ENCODE results near the gene MYO15A.
A peak's percentile ranks its signal among the peaks of the same experiment; 100 is the strongest.
"Not testable (repeated sequence)": the region's sequence is repeated elsewhere in the genome, so short reads cannot be mapped to it uniquely, and the experiment has no call there.

The MYO15A gene

DNA sequence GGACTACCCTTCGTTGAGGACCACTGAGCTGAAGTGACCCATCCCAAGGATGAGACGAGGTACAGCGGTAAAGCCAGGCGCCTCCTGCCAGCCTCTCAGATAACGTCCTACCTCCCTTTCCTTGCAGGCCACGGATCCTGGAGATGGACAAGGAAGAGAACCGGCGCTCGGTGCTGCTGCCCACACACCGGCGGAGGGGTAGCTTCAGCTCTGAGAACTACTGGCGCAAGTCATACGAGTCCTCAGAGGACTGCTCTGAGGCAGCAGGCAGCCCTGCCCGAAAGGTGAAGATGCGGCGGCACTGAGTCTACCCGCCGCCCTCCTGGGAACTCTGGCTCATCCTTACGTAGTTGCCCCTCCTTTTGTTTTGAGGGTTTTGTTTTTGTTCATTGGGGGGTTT, 99.5 kb downstream of the MYO15A start:
- no peak for TF ChIP-seq ZNF274 (IDR thresholded peaks at IDR 0.05; ENCODE audit: low read depth, low read length)

DNA sequence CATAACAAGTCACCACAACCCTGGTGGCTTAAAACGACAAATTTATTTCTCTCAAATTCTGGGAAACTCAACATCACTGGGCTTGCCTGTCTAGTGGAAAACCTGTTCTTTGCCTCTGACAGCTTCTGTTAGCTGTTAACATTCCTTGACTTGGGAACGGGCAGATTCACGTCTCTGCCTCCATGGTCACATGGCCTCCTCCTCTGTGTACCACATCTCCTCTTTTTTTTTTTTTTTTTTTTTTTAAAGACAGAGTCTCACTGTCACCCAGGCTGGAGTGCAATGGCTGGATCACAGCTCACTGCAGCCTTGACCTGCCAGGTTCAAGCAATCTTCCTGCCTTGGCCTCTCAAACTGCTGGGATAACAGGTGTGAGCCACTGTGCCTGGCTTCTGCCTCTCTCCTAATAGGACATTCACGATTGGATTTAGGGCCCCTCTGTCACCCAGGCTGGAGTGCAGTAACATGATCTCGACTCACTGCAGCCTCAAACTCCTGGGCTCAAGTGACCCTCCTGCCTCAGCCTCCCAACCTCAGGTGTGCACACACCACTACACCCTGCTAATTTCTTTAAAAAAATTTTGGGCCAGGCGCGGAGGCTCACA, 105.2 kb downstream of the MYO15A start:
- no peak for TF ChIP-seq ZNF274 (IDR thresholded peaks at IDR 0.05; ENCODE audit: low read depth, low read length)

More for the DNA sequence above, 99.5 kb downstream of the MYO15A start:
- H3K4me3 ChIP-seq (ENCODE audit: low read length) = no peak overlapping the region

DNA sequence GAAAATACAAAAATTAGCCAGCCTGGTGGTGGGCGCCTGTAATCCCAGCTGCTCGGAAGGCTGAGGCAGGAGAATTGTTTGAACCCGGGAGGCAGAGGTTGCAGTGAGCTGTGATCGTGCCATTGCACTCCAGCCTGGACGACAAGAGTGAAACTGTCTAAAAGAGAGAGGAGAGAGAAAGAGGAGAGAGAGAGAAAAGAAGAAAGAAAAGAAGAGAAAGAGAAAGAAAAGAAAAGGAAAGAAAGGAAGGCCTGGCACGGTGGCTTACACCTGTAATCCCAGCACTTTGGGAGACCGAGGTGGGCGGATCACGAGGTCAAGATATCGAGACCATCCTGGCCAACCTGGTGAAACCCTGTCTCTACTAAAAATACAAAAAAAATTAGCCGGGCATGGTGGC, 108.3 kb downstream of the MYO15A start:
- H3K4me3 ChIP-seq (ENCODE audit: low read length) = not testable (repeated sequence)

More for the DNA sequence above, 105.2 kb downstream of the MYO15A start:
- no peak overlapping the region for H3K4me3 ChIP-seq (ENCODE audit: low read length)

DNA sequence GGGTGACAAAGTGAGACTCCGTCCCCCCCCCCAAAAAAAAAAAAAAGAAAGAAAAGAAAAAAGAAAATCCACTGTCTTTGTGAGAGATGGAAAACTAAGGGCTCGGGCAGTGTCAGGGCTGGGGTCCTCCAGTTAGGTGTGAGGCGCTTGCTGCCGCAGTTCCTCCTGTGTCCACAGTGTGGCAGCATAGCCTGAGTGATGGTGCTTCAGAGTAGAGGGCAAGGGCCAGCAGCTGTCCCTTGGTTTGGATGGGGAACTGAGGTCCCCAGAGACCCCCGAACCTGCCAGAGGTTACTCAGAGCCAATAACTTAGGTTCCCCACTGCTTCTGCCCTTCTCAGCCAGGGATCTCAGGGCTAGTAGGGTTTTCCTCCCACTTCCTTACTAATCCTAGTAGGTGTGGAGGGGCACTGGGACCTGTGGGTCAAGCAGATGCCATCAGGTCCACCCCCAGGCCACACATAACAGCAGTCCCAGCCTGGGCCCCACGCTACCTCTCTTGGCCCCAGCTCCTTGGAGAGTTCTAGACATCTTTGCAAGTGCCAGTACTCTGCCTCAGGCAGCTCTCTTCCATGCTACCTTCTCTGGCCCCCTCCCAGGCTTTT, 109.0 kb downstream of the MYO15A start:
- H3K4me3 ChIP-seq (ENCODE audit: low read length) = no peak overlapping the region
- TF ChIP-seq ZNF274 (IDR thresholded peaks at IDR 0.05; ENCODE audit: low read depth, low read length) = no peak

DNA sequence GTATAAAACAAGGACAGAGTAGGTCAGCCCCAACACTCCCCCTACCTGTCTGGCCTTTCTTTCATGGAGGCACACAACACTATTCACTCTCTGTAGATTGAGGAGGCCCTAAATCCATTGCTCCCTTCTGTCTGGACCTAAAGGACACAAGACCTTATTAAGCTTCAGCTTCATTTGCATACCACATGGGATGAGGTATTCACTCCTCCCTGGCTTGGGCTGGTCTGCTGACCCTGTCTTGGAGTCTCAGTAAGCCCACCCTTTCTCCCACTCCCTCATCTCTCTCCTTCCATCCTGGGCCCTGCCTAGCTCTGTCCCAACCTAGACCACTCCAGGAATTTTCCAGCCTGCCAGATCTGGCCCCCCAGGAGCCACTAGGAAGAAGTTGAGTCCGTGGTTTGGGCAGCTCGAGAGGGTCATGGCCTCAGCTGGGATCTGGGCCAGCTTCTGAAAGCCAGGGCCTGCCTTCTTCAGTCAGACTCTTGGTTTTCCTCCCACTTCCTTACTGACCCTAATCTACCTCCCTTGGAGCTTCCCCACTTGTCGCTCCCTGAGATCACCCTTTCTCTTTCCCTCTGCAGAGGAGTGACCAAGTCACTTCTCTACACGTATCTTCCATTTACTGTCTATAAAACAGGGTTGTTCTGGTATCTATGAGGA, 110.3 kb downstream of the MYO15A start:
- no peak overlapping the region for H3K4me3 ChIP-seq (ENCODE audit: low read length)
- TF ChIP-seq ZNF274 (IDR thresholded peaks at IDR 0.05; ENCODE audit: low read depth, low read length) = no peak

DNA sequence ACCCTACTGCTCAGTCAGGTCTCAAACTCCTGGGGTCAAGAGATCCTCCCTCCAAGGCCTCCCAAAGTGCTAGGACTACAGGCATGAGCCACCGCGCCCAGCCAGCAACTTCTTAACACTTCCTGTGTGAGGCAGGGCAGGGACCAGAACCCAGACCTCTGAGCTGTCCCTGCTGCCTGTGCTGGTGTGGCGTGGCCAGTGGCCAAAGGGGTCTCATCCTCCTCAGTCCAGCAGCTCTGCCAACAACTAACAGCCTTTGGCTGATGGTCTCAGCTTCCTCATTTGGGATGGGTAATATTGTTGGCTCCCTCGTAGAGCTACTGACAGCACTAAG, 115.5 kb downstream of the MYO15A start:
- no peak for TF ChIP-seq ZNF274 (IDR thresholded peaks at IDR 0.05; ENCODE audit: low read depth, low read length)
- H3K4me3 ChIP-seq (ENCODE audit: low read length) = no peak overlapping the region

DNA sequence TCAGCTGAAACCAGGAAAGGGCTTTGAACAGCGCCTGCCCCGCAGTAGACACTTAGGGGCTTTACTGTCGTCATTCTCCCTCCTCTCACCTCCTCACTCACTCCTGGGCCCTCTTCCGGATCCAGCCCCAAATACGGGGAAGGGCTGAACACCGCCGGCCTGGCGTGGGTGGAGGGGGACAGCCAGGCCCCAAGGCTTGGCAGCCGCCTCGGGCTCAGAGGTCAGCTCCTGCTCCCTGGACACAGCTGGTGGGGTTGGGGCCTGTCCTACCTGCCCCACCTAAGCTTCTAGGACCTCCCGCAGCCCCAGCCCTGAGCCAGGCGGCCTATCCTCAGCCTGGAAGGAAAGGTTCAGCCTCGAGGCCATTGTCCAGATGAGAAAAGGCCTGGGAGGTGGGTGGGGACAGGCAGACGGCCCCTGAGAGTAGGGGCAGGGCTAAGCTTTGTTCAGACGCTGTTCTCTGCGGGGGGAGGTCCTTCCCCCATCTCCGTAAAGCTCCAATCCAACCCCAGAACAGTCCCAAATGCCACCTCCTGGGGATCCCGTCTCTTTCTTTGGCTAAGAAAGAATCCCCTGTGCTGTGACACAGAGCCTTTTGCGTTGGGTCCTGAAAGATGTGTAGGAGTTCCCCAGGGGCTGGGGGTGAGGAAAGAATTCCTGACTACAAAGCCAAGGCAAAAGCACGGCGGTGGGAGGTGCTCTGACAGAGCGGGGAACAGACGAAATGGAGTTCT, 116.0 kb downstream of the MYO15A start:
- no peak for TF ChIP-seq ZNF274 (IDR thresholded peaks at IDR 0.05; ENCODE audit: low read depth, low read length)
- no peak overlapping the region for H3K4me3 ChIP-seq (ENCODE audit: low read length)

DNA sequence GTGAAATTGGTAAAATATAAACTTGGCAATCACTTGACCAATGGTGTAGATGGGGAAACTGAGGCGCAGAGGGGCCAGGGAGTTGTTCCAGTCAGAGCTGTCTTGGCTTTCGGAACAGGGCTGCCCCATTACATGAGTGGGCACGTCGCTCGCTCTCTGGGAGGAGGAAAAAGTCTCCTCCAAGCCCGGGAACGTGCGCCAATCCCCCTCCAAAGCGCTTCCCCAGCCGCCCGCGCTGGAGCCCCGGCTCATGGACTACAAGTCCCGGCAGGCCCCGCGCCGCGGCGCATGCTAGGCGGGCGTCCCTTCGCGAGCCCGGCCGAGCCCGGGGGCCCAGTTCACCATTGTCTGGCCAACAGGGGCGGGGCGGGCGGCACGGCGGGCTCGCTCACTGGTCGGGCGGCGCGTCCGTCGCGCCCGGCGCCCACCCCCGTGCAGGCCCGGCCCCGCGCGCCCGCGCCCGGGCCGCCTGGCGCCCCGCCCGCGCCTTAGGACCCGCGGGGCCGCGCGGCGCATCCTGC, 116.6 kb downstream of the MYO15A start, which contains the start of gene LLGL1:
Gene LLGL1, plus strand, starts transcription at position 515 of the 521 bp plus-strand sequence. CDS start 48 bp downstream, outside the sequence.
- H3K4me3 ChIP-seq (ENCODE audit: low read length) = peak within 1 kb of the TSS; percentile 56
- no peak for TF ChIP-seq ZNF274 (IDR thresholded peaks at IDR 0.05; ENCODE audit: low read depth, low read length)

DNA sequence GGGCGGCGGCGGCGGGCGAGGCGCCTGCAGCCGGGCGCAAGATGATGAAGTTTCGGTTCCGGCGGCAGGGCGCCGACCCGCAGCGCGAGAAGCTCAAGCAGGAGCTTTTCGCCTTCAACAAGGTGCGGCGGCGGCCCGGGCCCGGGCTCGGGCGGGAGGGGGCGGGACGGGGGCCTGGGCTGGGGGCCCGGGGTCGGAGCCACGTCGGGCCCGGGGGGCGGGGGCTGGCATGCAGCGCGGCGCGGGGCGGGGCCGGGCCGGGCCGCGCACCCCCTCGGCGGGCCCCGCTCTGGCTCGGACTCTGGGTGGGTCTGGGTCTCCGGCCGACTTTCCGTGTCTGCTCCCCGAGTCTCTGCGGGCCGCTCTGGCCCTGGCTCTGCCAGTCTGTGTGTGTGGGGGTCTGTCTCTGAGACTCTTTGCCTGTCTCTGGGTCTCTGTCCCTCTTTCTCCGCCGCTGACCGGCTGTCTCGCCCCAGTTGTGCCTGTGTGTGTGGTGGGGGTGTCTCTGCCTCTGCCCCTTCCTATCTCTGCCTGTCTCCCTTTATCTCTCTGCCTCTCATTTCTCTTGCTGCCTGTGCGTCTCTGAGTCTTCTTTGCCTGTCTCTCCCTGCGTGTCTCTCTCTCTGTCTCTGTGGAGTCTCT, 117.2 kb downstream of the MYO15A start:
- peak overlapping the region; percentile 56 for H3K4me3 ChIP-seq (ENCODE audit: low read length)
- no peak for TF ChIP-seq ZNF274 (IDR thresholded peaks at IDR 0.05; ENCODE audit: low read depth, low read length)

DNA sequence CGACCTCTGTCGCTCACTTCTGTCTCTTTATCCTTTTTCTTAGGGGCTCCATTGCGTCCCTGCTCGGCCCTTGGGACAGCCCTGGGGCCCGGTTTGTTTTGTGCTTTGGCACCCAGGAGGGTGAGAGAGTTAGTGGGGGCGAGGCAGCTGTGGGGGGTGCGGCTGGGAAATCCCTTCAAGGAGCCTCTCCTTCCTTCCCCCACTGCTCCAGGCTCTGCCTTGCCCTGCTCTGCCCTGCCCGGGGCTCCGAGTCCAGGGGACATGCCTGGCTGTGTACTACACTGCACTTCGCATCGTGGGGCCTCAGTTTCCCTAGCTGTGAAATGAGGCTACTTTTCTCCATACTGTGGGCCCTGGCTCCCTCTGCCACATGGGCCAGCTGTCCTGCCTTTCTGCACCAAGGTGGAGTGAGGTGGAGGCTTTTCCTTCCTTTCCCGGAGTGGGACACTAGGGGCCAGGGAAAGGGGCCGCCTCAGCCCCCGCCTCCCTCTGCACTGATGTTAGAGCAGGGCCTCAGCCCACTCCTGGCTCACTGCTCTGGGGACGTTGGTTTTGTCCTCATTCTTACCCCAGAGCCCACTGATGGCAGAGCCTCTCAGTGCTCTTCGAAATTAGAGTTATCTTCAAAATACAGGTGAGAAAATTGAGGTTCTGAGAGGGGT, 117.9 kb downstream of the MYO15A start:
- TF ChIP-seq ZNF274 (IDR thresholded peaks at IDR 0.05; ENCODE audit: low read depth, low read length) = no peak
- H3K4me3 ChIP-seq (ENCODE audit: low read length) = peak overlapping the region; percentile 56

DNA sequence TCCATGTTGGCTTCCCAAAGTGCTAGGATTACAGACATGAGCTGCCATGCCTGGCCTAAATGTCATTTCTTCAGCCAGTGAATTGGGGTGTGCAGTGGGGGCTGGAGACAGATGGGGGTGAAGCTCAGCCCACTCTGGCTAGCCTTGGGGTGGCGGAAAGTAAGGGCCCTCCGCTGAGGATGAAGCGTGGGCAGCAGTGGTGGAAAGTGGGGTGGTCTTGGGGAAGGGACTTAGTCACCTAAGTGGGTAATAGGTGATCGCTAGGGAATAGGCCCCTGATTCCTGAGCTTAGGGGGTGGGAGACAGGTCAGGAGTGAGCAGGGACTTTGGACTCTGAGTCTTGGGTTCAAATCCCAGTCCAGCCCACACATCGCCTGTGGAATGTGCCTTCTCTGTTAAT, 119.1 kb downstream of the MYO15A start:
- no peak overlapping the region for H3K4me3 ChIP-seq (ENCODE audit: low read length)

DNA sequence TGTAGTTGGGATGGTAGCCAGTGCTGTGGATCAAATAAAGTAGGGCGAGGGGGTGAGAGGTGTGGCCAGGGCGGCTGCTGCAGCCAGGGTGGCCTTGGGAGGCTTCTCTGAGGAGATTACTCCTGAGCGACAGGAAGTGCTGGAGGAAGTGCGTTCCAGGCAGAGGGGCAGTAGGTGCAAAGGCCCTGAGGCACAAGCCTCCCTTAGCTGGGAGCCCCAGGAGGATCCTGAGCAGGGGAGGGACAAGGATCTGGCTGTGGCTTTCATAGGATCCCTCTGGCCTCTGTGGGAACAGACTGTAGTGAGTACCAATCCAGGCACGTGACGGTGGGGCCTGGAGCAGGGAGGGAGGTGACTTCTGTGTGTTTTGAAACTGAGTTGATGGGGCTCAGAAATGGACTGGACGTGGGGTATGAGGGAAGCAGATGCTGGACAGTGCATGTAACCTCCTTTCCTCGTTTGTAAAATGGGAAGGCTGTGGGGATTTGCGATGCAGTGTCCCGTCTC, 119.7 kb downstream of the MYO15A start:
- no peak overlapping the region for H3K4me3 ChIP-seq (ENCODE audit: low read length)
- TF ChIP-seq ZNF274 (IDR thresholded peaks at IDR 0.05; ENCODE audit: low read depth, low read length) = no peak

More for the DNA sequence above, 119.1 kb downstream of the MYO15A start:
- TF ChIP-seq ZNF274 (IDR thresholded peaks at IDR 0.05; ENCODE audit: low read depth, low read length) = no peak

DNA sequence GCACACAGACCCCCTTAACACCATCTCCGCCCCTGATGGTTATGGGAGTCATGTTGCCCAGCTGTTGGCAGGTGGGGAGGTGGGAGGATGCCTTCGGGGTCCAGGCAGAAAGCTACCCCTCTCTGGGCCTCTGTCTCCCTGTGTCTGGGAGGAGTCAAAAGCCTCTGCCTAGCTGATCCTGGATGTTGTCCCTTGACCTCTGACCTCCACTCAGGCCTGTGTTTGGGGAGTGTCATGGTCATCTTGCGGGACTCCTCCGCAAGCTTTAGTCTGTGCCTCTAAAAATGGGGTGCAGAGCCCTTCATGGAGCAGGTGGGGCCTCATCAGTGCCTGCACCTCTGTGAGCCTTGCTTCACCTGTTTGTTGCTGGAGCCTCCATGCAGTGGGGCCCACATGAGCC, 120.7 kb downstream of the MYO15A start:
- H3K4me3 ChIP-seq (ENCODE audit: low read length) = no peak overlapping the region
- TF ChIP-seq ZNF274 (IDR thresholded peaks at IDR 0.05; ENCODE audit: low read depth, low read length) = no peak

All from GM08714 (cell line).